ENCODE results near the gene ADGRV1. TPM values are rescaled to one million over a fixed set of nuclear protein-coding genes. Genes with fewer than 3 reads are reported as not detected.

The ADGRV1 gene
- polyA plus RNA-seq, 1 donor from 2014 or later, result 3.7 TPM

DNA sequence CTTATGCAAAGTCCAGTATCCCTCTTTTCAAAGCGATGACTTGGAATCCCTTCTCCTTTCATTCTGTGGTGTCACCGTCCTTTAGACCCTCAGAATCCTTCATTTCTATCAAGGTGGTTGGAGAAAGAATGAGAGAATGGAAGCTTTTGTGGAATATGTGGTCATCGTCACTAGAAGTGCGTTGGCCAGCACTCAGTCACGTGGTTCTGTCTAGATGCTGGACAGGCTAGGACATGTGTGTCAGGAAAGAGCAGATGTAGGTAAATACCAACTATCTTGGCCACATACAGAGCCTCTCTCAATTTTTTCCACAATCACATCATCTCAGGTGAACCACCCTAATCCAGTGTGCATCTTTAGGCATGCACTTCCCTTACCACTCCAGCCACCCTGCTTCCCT lies 618.5 kb downstream of the ADGRV1 start:
- H3K36me3 ChIP-seq (ENCODE audit: insufficient read depth, low read length), result no peaks in the 10 kb centered on the region
- H4K20me1 ChIP-seq (ENCODE audit: insufficient read depth), result no peaks in the 10 kb centered on the region
- H3K9ac ChIP-seq (ENCODE audit: low read length), result no peak overlapping the region
- no peaks in the 10 kb centered on the region for H3K27me3 ChIP-seq (ENCODE audit: insufficient read depth, low read depth, low read length)
- H2AFZ ChIP-seq (ENCODE audit: low read depth, low read length), result no peak overlapping the region
- no peaks in the 10 kb centered on the region for H3K9me2 ChIP-seq (ENCODE audit: insufficient read depth, low read length)
- no peaks in the 10 kb centered on the region for H3K79me2 ChIP-seq (replicated peaks; ENCODE audit: insufficient read depth, low read length)
- H3K4me3 ChIP-seq (ENCODE audit: low read length), result no peak overlapping the region
- no peak overlapping the region for H3K27ac ChIP-seq (ENCODE audit: low read length)
- TF ChIP-seq POLR2AphosphoS5 (IDR thresholded peaks at IDR 0.05) (no peak), MXI1 (conservative IDR thresholded peaks at IDR 0.05; ENCODE audit: poor library complexity, severe bottlenecking) (no peak), EZH2 (IDR thresholded peaks at IDR 0.05; ENCODE audit: borderline replicate concordance, insufficient read depth, low read length, poor library complexity, severe bottlenecking) (no peak), EP300 (conservative IDR thresholded peaks at IDR 0.05; ENCODE audit: poor library complexity, severe bottlenecking) (no peak), SMC3 (conservative IDR thresholded peaks at IDR 0.05; ENCODE audit: poor library complexity) (no peak), RAD21 (conservative IDR thresholded peaks at IDR 0.05) (no peak), TAF1 (IDR thresholded peaks at IDR 0.05; ENCODE audit: low read depth) (no peak)
- TF ChIP-seq, protein P1, sequence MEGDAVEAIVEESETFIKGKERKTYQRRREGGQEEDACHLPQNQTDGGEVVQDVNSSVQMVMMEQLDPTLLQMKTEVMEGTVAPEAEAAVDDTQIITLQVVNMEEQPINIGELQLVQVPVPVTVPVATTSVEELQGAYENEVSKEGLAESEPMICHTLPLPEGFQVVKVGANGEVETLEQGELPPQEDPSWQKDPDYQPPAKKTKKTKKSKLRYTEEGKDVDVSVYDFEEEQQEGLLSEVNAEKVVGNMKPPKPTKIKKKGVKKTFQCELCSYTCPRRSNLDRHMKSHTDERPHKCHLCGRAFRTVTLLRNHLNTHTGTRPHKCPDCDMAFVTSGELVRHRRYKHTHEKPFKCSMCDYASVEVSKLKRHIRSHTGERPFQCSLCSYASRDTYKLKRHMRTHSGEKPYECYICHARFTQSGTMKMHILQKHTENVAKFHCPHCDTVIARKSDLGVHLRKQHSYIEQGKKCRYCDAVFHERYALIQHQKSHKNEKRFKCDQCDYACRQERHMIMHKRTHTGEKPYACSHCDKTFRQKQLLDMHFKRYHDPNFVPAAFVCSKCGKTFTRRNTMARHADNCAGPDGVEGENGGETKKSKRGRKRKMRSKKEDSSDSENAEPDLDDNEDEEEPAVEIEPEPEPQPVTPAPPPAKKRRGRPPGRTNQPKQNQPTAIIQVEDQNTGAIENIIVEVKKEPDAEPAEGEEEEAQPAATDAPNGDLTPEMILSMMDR (IDR thresholded peaks at IDR 0.05; ENCODE audit: poor library complexity, severe bottlenecking), result no peak
- TF ChIP-seq, protein P2, sequence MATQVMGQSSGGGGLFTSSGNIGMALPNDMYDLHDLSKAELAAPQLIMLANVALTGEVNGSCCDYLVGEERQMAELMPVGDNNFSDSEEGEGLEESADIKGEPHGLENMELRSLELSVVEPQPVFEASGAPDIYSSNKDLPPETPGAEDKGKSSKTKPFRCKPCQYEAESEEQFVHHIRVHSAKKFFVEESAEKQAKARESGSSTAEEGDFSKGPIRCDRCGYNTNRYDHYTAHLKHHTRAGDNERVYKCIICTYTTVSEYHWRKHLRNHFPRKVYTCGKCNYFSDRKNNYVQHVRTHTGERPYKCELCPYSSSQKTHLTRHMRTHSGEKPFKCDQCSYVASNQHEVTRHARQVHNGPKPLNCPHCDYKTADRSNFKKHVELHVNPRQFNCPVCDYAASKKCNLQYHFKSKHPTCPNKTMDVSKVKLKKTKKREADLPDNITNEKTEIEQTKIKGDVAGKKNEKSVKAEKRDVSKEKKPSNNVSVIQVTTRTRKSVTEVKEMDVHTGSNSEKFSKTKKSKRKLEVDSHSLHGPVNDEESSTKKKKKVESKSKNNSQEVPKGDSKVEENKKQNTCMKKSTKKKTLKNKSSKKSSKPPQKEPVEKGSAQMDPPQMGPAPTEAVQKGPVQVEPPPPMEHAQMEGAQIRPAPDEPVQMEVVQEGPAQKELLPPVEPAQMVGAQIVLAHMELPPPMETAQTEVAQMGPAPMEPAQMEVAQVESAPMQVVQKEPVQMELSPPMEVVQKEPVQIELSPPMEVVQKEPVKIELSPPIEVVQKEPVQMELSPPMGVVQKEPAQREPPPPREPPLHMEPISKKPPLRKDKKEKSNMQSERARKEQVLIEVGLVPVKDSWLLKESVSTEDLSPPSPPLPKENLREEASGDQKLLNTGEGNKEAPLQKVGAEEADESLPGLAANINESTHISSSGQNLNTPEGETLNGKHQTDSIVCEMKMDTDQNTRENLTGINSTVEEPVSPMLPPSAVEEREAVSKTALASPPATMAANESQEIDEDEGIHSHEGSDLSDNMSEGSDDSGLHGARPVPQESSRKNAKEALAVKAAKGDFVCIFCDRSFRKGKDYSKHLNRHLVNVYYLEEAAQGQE (IDR thresholded peaks at IDR 0.05; ENCODE audit: borderline replicate concordance), result no peak
- no peaks in the 10 kb centered on the region for H3K9me3 ChIP-seq (ENCODE audit: low read length)
- no peak overlapping the region for H3K4me2 ChIP-seq (ENCODE audit: low read length)
- H3F3A ChIP-seq (ENCODE audit: insufficient read depth, low read length, poor library complexity, severe bottlenecking), result no peaks in the 10 kb centered on the region

DNA sequence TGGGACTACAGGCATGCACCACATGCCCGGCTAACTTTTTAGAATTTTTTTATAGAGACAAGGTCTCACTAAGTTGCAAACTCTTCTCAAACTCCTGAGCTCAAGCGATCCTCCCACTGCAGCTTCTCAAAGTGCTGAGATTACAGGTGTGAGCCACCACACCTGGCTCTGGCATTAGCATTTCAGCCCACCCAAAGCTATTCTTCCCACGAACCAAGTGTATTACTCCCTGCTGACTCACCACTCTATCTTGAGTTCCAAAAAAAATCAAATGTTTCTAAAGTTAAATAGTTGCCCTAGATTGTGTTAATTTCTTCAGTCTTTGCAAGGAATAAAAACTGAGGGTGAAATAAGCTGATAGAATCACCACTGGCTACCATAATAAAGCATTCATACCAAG lies 619.0 kb downstream of the ADGRV1 start:
- Histone ChIP-seq H3F3A (ENCODE audit: insufficient read depth, low read length, poor library complexity, severe bottlenecking) (no peaks in the 10 kb centered on the region), H4K20me1 (ENCODE audit: insufficient read depth) (no peaks in the 10 kb centered on the region), H3K4me3 (ENCODE audit: low read length) (no peak overlapping the region), H3K27me3 (ENCODE audit: insufficient read depth, low read depth, low read length) (no peaks in the 10 kb centered on the region), H3K79me2 (replicated peaks; ENCODE audit: insufficient read depth, low read length) (no peaks in the 10 kb centered on the region), H3K4me2 (ENCODE audit: low read length) (no peak overlapping the region), H3K9me3 (ENCODE audit: low read length) (no peaks in the 10 kb centered on the region), H2AFZ (ENCODE audit: low read depth, low read length) (no peak overlapping the region), H3K9ac (ENCODE audit: low read length) (no peak overlapping the region), H3K9me2 (ENCODE audit: insufficient read depth, low read length) (no peaks in the 10 kb centered on the region), H3K27ac (ENCODE audit: low read length) (no peak overlapping the region), H3K36me3 (ENCODE audit: insufficient read depth, low read length) (no peaks in the 10 kb centered on the region)
- TF ChIP-seq SMC3 (conservative IDR thresholded peaks at IDR 0.05; ENCODE audit: poor library complexity), result no peak
- TF ChIP-seq, protein P1 (IDR thresholded peaks at IDR 0.05; ENCODE audit: poor library complexity, severe bottlenecking), result no peak
- no peak for TF ChIP-seq MXI1 (conservative IDR thresholded peaks at IDR 0.05; ENCODE audit: poor library complexity, severe bottlenecking)

Data from neural cell (in vitro differentiated cells).